SK-N-MC (cell line): ENCODE measurements around the gene RUNX2.

Source experiments
- EZH2 ChIP-seq: fragments of 200-600 bp; sonication (generic); IDR thresholded peaks from one replicate; pipeline ENCODE4 v1.6.1; 2017; ENCODE audit warnings: antibody characterized with exemption
- FOXP2 ChIP-seq: optimal IDR thresholded peaks from 2 replicates; pipeline ENCODE3; 2011; ENCODE audit warnings: mild to moderate bottlenecking, moderate library complexity; ENCODE audit not compliant: insufficient read depth; ENCODE audit errors: extremely low read length, control extremely low read depth
- POLR2AphosphoS5 ChIP-seq: IDR thresholded peaks from 2 replicates; pipeline ENCODE4 v1.6.1; 2012; ENCODE audit warnings: mild to moderate bottlenecking, low read depth, low read length, borderline replicate concordance

GRCh38 chr6:45278367-45278766 lies 49.8 kb upstream of the RUNX2 start:
- no peak for TF ChIP-seq POLR2AphosphoS5
- no peak for TF ChIP-seq EZH2
- no peak for TF ChIP-seq FOXP2
